ENCODE data around the gene ITIH3. TPM values are rescaled to one million over a fixed set of nuclear protein-coding genes. Genes with fewer than 3 reads are reported as not detected.
A peak's percentile ranks its signal among the peaks of the same experiment; 100 is the strongest.

The ITIH3 gene
- total and polyA plus RNA-seq, 4 donors = 0.92 to 6.2 (median 3.0) TPM

DNA sequence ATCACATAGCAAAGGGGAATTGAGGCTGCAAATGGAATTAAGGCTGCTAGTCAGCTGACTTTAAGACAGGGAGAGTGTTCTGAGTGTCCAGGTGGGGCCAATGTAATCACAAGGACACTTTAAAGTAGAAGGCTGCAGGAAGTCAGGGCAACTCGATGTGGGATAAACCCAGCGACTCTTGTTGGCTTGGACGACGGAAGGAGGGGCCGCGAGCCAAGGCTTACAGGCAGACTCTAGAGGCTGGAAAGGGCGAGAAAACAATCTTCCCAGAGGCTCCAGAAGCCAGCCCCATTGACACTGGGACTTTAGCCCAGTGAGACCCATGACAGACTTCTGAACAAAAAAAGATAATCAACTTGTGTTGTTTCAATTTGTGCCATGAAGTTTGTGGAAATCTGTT, 53.1 kb downstream of the ITIH3 start:
- Histone ChIP-seq H3K4me1 (ENCODE audit: control insufficient read depth, insufficient read depth, low read length) (peaks cover 22% of the 10 kb centered on the region), H3K27ac (ENCODE audit: low read depth, low read length) (no peak overlapping the region), H3K36me3 (ENCODE audit: control insufficient read depth, insufficient read depth, low read length) (peaks cover 57% of the 10 kb centered on the region), H3K9me3 (ENCODE audit: control insufficient read depth, insufficient read depth, low read length) (no peaks in the 10 kb centered on the region), H3K4me3 (ENCODE audit: low read depth, low read length) (no peak overlapping the region), H3K27me3 (ENCODE audit: control insufficient read depth, insufficient read depth, low read length) (no peaks in the 10 kb centered on the region)
- WGBS (ENCODE audit: insufficient coverage) = 97% methylated on average over 6 of the region's 7 CpGs
- DNase-seq (ENCODE audit: low read depth in 4 of 6, low spot score in 6 of 6) = no peak

DNA sequence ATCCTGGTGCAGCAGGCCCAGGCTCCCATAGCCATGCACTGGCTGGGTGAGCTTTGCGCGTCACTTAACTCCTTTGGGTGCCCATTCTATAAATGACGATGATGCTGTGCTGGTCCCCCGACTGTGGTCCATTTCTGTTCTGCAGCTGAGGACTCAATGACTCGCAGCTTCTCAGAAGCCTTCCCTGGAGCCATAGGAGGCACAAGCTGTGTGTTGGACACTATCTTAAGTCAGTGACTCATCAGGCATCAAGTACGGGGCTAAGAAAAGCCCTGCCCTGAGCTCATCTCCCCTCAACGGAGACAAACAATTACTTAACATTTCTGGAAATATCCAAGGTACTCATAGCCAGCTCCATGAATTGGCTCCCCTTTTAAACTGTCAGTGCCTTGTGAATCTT, 54.0 kb downstream of the ITIH3 start:
- Histone ChIP-seq H3K4me1 (ENCODE audit: control insufficient read depth, insufficient read depth, low read length) (peaks cover 22% of the 10 kb centered on the region), H3K27ac (ENCODE audit: low read depth, low read length) (no peak overlapping the region), H3K36me3 (ENCODE audit: control insufficient read depth, insufficient read depth, low read length) (peaks cover 50% of the 10 kb centered on the region), H3K27me3 (ENCODE audit: control insufficient read depth, insufficient read depth, low read length) (no peaks in the 10 kb centered on the region), H3K9me3 (ENCODE audit: control insufficient read depth, insufficient read depth, low read length) (no peaks in the 10 kb centered on the region), H3K4me3 (ENCODE audit: low read depth, low read length) (no peak overlapping the region)
- WGBS (ENCODE audit: insufficient coverage) = 79% methylated on average over 7 of the region's 7 CpGs
- no peak for DNase-seq (ENCODE audit: low read depth in 4 of 6, low spot score in 6 of 6)

- WGBS (ENCODE audit: insufficient coverage) = 98% methylated on average over 15 of the region's 15 CpGs
- no peaks in the 10 kb centered on the region for H3K27me3 ChIP-seq (ENCODE audit: control insufficient read depth, insufficient read depth, low read length)
- H3K4me1 ChIP-seq (ENCODE audit: control insufficient read depth, insufficient read depth, low read length) = peaks cover 17% of the 10 kb centered on the region
- H3K9me3 ChIP-seq (ENCODE audit: control insufficient read depth, insufficient read depth, low read length) = no peaks in the 10 kb centered on the region
- no peak overlapping the region for H3K27ac ChIP-seq (ENCODE audit: low read depth, low read length)
- peaks cover 41% of the 10 kb centered on the region for H3K36me3 ChIP-seq (ENCODE audit: control insufficient read depth, insufficient read depth, low read length)
- no peak overlapping the region for H3K4me3 ChIP-seq (ENCODE audit: low read depth, low read length)
- no peak for DNase-seq (ENCODE audit: low read depth in 4 of 6, low spot score in 6 of 6)
Measured at GRCh38 chr3:52849656-52850055, 55.1 kb downstream of the ITIH3 start.

GRCh38 chr3:52851348-52851747, 56.8 kb downstream of the ITIH3 start:
- no peaks in the 10 kb centered on the region for H3K9me3 ChIP-seq (ENCODE audit: control insufficient read depth, insufficient read depth, low read length)
- peaks cover 39% of the 10 kb centered on the region for H3K36me3 ChIP-seq (ENCODE audit: control insufficient read depth, insufficient read depth, low read length)
- H3K27ac ChIP-seq (ENCODE audit: low read depth, low read length) = no peak overlapping the region
- no peaks in the 10 kb centered on the region for H3K27me3 ChIP-seq (ENCODE audit: control insufficient read depth, insufficient read depth, low read length)
- H3K4me1 ChIP-seq (ENCODE audit: control insufficient read depth, insufficient read depth, low read length) = peaks cover 9% of the 10 kb centered on the region
- peak in 3 of 6 donors; percentile 38 to 75 (median 58) for DNase-seq (ENCODE audit: low read depth in 4 of 6, low spot score in 6 of 6)
- 71% methylated on average over 1 of the region's 3 CpGs for WGBS (ENCODE audit: insufficient coverage)
- no peak overlapping the region for H3K4me3 ChIP-seq (ENCODE audit: low read depth, low read length)

GRCh38 chr3:52852419-52852818, 57.8 kb downstream of the ITIH3 start:
- WGBS (ENCODE audit: insufficient coverage) = 58% methylated on average over 2 of the region's 2 CpGs
- DNase-seq (ENCODE audit: low read depth in 4 of 6, low spot score in 6 of 6) = no peak
- no peak overlapping the region for H3K27ac ChIP-seq (ENCODE audit: low read depth, low read length)
- H3K4me1 ChIP-seq (ENCODE audit: control insufficient read depth, insufficient read depth, low read length) = peaks cover 9% of the 10 kb centered on the region
- H3K36me3 ChIP-seq (ENCODE audit: control insufficient read depth, insufficient read depth, low read length) = peaks cover 30% of the 10 kb centered on the region
- H3K9me3 ChIP-seq (ENCODE audit: control insufficient read depth, insufficient read depth, low read length) = no peaks in the 10 kb centered on the region
- no peaks in the 10 kb centered on the region for H3K27me3 ChIP-seq (ENCODE audit: control insufficient read depth, insufficient read depth, low read length)
- no peak overlapping the region for H3K4me3 ChIP-seq (ENCODE audit: low read depth, low read length)

- Histone ChIP-seq H3K4me3 (ENCODE audit: low read depth, low read length) (no peak overlapping the region), H3K4me1 (ENCODE audit: control insufficient read depth, insufficient read depth, low read length) (peaks cover 9% of the 10 kb centered on the region), H3K27me3 (ENCODE audit: control insufficient read depth, insufficient read depth, low read length) (no peaks in the 10 kb centered on the region), H3K27ac (ENCODE audit: low read depth, low read length) (no peak overlapping the region), H3K36me3 (ENCODE audit: control insufficient read depth, insufficient read depth, low read length) (peaks cover 16% of the 10 kb centered on the region), H3K9me3 (ENCODE audit: control insufficient read depth, insufficient read depth, low read length) (no peaks in the 10 kb centered on the region)
- 100% methylated on average over 1 of the region's 2 CpGs for WGBS (ENCODE audit: insufficient coverage)
- no peak for DNase-seq (ENCODE audit: low read depth in 4 of 6, low spot score in 6 of 6)
Measured at GRCh38 chr3:52854013-52854412, 59.4 kb downstream of the ITIH3 start.

DNA sequence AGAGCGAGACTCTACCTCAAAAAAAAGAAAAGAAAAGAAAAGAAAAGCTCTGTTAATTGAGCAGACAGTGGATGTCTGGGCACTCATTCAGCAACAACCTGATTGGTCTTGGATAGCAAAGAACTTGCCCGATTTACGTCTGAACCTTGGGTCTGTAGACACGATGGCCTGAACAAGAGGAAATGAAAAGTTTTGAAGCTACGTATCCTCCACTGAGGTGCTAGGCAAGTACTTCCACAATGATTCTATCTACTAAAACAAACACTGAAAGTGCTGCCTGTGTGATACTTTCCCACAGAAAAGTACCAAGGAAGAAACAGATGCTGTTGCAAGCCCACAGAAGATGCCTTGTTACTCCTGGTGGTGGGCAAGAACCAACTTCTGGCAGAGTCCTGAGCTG, 62.1 kb downstream of the ITIH3 start:
- 72% methylated on average over 4 of the region's 5 CpGs for WGBS (ENCODE audit: insufficient coverage)
- Histone ChIP-seq H3K27ac (ENCODE audit: low read depth, low read length) (no peak overlapping the region), H3K27me3 (ENCODE audit: control insufficient read depth, insufficient read depth, low read length) (no peaks in the 10 kb centered on the region), H3K4me1 (ENCODE audit: control insufficient read depth, insufficient read depth, low read length) (peaks cover 9% of the 10 kb centered on the region), H3K36me3 (ENCODE audit: control insufficient read depth, insufficient read depth, low read length) (peaks cover 8% of the 10 kb centered on the region), H3K4me3 (ENCODE audit: low read depth, low read length) (no peak overlapping the region), H3K9me3 (ENCODE audit: control insufficient read depth, insufficient read depth, low read length) (no peaks in the 10 kb centered on the region)
- no peak for DNase-seq (ENCODE audit: low read depth in 4 of 6, low spot score in 6 of 6)

- Histone ChIP-seq H3K4me3 (ENCODE audit: low read depth, low read length) (no peak overlapping the region), H3K27me3 (ENCODE audit: control insufficient read depth, insufficient read depth, low read length) (no peaks in the 10 kb centered on the region), H3K4me1 (ENCODE audit: control insufficient read depth, insufficient read depth, low read length) (peaks cover 9% of the 10 kb centered on the region), H3K27ac (ENCODE audit: low read depth, low read length) (no peak overlapping the region), H3K9me3 (ENCODE audit: control insufficient read depth, insufficient read depth, low read length) (no peaks in the 10 kb centered on the region), H3K36me3 (ENCODE audit: control insufficient read depth, insufficient read depth, low read length) (peaks cover 11% of the 10 kb centered on the region)
- WGBS (ENCODE audit: insufficient coverage) = 100% methylated on average over 2 of the region's 3 CpGs
- peak in 1 of 6 donors; percentile 18 for DNase-seq (ENCODE audit: low read depth in 4 of 6, low spot score in 6 of 6)
Measured at GRCh38 chr3:52857133-52857532, 62.5 kb downstream of the ITIH3 start.

- peaks cover 6% of the 10 kb centered on the region for H3K4me1 ChIP-seq (ENCODE audit: control insufficient read depth, insufficient read depth, low read length)
- no peak overlapping the region for H3K27ac ChIP-seq (ENCODE audit: low read depth, low read length)
- 58% methylated on average over 3 of the region's 5 CpGs for WGBS (ENCODE audit: insufficient coverage)
Measured at GRCh38 chr3:52857864-52858263, 63.3 kb downstream of the ITIH3 start.

More at GRCh38 chr3:52857864-52858263, 63.3 kb downstream of the ITIH3 start:
- Histone ChIP-seq H3K4me3 (ENCODE audit: low read depth, low read length) (no peak overlapping the region), H3K27me3 (ENCODE audit: control insufficient read depth, insufficient read depth, low read length) (no peaks in the 10 kb centered on the region), H3K36me3 (ENCODE audit: control insufficient read depth, insufficient read depth, low read length) (peaks cover 11% of the 10 kb centered on the region), H3K9me3 (ENCODE audit: control insufficient read depth, insufficient read depth, low read length) (no peaks in the 10 kb centered on the region)
- DNase-seq (ENCODE audit: low read depth in 4 of 6, low spot score in 6 of 6) = peak in 1 of 6 donors; percentile 19

Measured in spinal cord (tissue), 10 donors.